GOT3 (cell line): ENCODE measurements around the gene CXXC5.
A peak's percentile ranks its signal among the peaks of the same experiment; 100 is the strongest.
"Not testable (repeated sequence)": the region's sequence is repeated elsewhere in the genome, so short reads cannot be mapped to it uniquely, and the experiment has no call there.

Experiments
- DNase-seq: peaks from one replicate; lab custom pipeline; 2025; ENCODE audit warnings: mixed read lengths; lab: John Stamatoyannopoulos, UW

CXXC5 gene

DNA sequence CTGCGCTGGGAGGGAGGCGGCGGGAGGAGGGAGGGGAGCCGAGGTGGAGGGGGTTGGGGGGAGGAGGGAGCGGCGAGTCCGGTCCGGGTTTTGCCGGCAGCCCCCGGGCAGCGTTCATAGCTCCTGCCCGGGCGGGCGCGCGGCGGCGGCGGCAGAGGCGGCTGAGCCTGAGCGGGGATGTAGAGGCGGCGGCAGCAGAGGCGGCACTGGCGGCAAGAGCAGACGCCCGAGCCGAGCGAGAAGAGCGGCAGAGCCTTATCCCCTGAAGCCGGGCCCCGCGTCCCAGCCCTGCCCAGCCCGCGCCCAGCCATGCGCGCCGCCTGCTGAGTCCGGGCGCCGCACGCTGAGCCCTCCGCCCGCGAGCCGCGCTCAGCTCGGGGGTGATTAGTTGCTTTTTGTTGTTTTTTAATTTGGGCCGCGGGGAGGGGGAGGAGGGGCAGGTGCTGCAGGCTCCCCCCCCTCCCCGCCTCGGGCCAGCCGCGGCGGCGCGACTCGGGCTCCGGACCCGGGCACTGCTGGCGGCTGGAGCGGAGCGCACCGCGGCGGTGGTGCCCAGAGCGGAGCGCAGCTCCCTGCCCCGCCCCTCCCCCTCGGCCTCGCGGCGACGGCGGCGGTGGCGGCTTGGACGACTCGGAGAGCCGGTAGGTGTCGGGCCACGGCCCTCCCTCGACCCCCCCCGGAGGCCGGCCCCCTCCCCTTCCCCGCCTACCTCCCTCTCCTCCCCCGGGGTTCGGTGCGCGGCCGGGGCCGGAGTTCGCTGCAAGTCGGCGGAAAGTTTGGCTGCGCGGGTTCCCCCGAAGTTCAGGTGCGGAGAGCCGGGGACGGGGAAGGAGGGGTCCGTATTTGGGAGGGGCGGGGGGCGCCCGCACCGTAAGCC, at the start of gene CXXC5:
Gene CXXC5, plus strand, starts transcription at position 145 of the 877 bp plus-strand sequence. CDS start 32,175 bp downstream, outside the sequence.
- peak; percentile 68 for DNase-seq

DNA sequence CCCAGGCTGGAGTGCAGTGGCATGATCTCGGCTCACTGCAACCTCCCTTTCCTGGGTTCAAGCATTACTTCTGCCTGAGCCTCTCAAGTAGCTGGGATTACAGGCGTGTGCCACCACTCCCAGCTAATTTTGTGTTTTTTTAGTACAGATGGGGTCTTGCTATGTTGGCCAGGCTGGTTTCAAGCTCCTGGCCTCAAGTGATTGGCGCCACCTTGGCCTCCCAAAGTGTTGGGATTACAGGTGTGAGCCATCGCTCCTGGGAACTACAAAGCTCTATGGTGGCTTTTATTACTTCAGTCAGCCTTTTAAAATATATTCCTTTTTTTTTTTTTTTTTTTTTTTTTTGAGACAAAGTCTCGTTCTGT, 49.6 kb upstream of the CXXC5 start:
- not testable (repeated sequence) for DNase-seq

DNA sequence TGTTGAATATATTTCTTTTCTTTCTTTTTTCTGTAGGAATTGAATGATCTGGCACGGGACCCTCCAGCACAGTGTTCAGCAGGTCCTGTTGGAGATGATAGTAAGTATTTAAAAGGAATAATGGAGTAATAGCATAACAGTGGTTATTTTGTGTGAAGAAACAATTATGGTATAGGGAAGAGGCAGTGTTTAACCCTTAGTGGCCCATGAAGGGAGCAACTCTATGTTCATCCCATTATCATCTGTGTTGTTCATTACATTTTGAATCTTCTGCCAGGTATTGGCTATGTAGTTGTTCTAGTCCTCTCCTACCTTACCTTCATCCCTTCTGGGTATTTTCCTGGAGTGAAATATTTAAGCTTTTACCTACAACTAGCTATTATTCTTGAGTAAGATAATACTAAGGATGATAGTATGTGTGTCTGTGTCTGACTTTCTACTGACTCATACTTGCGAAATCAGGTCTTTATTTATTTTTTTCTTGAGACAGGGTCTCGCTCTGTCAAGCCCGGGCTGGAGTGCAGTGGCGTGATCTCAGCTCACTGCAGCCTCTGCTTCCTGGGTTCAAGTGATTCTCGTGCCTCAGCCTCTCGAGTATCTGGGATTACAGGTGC, 47.7 kb upstream of the CXXC5 start:
- DNase-seq = no peak

DNA sequence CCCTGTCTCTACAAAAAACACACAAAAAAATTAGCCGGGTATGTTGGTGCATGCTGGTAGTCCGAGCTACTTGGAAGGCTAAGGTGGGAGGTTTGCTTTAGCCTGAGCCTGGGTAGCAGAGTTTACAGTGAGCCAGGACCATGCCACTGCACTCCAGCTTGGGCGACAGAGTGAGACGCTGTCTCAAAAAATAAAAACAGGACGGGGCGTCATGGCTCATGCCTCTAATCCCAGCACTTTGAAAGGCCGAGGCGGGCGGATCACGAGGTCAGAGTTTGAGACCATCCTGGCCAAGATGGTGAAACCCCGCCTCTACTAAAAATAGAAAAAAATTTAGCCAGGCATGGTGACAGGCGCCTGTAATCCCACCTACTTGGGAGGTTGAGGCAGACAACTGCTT, 46.7 kb upstream of the CXXC5 start:
- DNase-seq = no peak

DNA sequence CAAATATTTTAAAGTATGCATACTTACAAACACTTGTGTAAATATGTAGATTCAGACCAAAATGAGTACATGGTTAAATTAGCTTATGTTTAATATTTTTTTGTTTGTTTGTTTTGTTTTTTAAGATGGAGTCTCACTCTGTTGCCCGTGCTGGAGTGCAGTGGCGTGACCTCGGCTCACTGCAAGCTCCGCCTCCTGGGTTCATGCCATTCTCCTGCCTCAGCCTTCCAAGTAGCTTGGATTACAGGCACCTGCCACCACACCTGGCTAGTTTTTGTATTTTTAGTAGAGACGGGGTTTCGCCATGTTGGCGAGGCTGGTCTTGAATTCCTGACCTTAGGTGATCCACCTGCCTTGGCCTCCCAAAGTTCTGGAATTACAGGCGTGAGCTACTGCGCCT, 46.2 kb upstream of the CXXC5 start:
- DNase-seq = not testable (repeated sequence)

DNA sequence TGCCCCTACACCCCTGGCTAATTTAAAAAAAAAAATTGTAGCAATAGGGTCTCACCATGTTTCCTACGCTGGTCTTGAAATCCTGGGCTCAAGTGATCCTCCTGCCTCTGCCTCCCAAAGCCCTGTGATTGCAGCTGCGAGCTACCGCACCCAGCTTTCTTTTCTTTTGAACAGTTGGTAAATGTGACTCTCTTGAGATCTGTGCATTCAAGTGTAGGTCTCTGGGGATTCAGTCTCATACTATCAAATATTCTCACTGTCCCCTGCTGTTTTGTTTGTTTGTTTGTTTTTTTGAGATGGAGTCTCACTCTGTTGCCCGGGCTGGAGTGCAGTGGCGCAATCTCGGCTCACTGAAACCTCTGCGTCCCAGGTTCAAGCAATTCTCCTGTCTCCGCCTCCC, 42.3 kb upstream of the CXXC5 start:
- DNase-seq = no peak

DNA sequence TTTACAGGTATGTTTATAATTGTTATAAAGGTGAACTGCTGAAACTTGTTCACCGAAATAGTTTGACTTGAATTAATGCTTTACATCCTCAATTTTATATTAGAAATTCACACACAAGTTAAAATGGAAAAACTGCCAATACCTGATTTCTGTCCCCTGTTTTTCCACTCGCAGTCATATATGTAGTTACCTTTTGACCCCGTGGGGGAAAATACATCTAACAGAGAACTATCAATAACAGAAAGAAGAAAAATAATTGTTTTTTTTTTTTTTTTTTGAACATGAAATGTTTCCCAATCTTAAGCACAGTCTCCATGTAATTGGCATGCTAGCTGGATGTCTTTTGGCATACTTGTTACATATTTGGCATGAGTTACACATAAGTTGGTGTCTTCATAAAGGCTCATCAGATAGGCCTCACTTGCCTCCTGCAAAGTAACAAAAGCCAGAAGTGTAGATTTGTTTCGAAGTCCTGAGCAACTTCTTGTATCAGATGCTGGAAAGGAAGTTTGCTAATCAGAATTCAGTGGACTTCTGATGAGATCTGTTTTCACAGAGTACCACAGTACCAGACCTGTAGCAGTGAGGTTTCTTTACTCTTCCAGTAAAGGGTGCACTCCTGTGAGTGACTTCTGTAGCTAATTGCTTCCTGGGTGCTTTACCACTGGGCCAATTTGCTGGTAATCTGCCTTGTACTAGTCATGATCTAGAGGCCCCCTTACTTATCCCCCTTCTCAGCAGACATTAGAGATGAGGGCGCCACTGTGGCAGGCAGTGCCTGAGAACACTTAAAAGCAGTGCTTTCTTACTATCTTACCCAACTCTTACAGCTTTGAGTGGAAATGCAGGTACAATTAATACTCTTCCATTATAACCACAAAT, 36.2 kb upstream of the CXXC5 start:
- no peak for DNase-seq

DNA sequence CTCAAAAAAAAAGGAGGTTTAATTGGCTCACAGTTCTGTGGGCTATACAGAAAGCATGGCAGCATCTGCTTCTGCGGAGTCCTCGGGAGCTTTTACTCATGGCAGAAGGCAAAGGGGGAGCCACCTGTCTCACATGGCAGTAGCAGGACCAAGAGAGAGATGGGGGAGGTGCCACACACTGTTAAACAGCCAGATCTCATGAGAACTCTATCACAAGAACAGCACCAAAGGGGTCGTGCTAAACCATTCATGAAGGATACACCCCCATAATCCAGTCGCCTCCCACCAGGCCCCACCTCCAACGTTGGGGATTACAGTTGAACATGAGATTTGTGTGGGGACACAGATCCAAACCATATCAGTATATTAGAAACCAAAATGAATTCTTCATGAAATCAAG, 28.3 kb upstream of the CXXC5 start:
- DNase-seq = no peak

DNA sequence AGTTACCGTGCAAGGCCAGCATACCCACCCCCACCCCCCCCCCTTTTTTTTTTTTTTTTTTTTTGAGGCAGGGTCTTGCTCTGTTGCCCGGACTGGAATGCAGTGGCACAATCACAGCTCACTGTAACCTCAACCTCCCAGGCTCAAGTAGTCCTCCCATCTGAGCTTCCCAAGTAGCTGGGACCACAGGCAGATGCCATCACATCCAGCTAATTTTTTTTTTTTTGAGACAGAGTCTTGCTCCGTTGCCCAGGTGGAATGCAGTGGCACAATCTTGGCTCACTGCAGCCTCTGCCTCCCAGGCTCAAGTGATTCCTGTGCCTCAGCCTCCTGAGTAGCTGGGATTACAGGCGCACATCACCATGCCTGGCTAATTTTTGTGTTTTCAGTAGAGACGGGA, 22.8 kb upstream of the CXXC5 start:
- DNase-seq = not testable (repeated sequence)

DNA sequence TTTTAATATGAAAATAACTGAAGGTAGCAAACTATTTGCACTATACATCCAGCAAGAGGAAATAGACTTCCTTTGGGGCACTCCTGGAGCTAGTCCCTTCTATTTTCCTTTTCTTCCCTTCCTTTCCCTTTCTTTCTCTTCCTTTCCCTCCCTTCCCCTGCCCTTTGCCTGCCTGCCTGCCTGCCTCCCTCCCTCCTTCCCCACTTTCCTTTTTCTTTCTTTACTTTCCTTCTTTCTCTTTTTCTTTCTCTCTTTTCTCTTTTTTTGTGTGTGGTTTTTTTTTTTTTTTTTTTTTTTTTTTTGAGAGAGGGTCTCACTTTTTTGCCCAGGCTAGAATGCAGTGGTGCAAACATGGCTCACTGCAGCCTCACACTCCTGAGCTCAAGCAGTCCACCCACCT, 17.3 kb upstream of the CXXC5 start:
- DNase-seq = no peak

DNA sequence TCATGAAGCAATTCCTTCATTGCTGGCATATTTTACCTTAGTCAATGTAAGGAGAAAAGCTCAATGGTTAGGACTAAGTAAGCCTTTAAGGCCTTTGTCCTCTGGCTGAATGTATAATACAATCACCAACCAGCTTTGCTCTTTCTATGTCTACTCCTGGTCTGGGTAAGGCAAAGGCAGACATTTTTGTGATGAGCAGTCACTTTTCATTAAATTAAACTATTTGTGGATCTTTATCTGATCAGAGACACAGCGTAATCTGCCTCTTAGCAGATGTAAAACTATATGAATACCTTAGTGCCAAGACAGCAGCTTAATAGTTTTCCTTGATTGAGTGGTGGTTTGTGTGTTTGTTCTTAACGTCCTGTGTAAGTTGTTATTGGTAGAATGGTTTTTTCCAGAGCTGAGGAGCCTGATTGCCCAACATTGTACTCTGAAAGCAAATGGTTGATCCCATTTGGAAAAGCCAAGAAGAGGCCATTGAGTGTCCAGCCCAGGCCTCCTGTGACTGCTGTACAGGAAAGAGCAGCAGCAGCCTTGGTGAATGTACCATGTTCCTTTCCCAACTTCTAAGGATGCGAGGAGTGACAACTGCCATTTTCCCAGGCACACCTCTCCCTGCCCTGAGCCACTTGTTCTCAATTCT, 16.5 kb upstream of the CXXC5 start:
- DNase-seq = no peak

DNA sequence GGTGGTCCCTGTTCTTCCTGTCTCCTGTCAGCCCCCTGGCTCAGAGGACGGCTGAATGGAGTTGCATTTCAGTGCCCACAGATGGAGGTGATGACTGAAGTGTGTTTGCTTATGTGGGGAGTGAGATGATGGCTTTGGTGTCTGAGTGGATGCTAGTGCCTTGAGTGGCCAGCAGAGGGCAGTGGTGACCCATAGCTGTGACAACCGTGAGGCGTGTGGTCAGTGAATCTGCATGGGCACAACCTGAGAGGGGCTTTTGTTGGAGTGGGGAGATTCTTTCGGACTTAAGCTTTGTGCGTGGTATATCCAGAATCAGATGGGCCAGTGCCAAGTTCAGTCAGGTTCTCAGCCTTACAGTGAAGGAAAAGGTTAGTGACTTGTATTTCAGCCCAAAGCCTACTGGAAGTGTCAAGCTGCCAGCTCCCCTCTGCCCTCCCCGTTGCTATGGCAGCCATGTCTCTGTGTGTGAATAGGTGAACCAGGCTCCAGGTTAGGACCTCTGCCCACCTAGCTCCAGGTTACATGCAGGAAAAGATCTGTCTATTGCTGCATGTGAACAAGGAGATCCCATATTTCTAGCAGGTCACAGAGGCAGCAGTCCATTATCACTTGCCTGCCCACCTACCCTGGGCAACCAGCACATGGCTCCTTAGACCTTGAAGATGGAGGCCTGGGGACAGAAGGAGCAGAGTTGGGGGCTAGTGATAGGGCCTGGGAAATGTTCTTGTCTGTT, 14.7 kb upstream of the CXXC5 start:
- DNase-seq = no peak

DNA sequence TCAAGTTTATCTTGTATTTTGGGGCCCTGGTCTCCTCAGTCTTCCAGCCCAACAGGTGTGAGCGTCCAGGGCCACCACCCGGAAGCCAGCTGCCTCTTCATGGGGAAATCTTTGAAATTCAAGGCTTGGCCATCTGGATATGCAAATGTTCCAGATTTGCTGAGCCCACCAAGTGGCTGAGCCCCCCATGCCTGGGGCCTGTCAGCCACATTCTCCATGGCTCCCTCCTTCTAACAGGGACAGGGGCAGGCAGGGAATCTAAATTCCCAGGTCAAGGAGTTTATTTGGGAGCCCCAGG, 14.2 kb upstream of the CXXC5 start:
- DNase-seq = no peak

DNA sequence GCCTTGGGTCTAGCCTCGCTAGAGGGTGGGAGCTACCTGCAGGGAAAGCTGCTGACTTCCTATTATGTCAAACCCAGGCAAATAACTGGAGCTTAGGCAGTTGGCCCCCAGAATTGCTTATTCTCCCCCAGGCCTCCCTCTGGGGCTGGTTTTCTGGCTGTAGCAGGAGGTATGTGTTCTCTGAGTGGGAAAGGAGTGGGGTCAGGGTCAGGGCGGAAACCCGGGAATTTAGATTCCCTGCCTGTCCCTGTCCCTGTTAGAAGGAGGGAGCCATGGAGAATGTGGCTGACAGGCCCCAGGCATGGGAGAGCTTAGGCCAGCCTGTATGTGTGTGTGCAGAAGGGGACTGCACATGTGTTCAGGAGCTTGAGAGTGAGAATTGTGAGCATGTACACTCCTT, 13.6 kb upstream of the CXXC5 start:
- DNase-seq = no peak

DNA sequence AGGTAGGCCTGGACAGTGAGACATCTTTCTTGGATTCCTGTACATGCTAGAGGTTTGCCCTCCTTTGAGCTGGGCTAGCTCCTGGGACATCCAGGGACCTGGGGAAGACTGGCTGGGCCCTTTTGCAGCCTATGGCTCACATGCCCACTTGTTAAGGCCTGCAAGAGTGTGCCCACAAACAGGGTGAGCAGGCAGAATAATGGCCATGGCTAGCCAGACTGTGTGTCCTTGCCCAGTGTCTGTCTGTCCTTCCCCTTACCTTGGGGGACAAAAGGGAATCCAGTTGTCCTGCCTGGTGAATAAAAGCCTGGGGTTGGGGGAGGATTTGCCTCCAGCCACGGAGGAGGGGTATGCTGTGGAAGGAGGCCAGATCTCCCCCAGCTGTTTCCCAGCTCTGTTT, 13.0 kb upstream of the CXXC5 start:
- DNase-seq = no peak

DNA sequence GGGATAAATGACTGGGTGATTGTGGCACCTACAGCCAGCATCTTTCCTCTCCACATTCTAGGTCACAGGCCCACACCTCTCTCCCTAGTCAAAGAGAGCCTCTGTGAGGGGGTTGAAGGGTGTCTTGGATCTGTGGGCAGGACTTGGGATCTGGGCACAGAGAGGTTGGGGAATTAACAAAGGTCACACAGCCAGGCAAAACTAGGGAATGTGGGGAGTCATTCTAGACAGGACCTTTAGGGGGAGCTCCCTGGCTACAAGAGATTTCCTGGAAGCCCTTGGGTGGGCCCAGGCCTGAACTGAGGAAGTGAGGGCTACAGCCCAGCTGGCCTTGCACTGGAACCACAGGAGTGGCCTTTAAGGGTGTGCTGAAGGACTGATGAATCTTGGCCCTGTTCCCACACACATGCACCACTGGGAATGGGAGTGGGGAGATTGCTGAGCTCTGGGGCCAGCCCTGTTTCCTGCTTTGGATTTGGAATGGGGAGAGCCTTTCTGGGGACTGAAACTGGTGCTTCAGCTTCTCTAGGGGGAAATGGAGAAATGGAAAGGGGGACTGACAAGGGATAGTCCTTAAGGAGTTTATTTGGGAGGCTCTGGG, 12.4 kb upstream of the CXXC5 start:
- no peak for DNase-seq

DNA sequence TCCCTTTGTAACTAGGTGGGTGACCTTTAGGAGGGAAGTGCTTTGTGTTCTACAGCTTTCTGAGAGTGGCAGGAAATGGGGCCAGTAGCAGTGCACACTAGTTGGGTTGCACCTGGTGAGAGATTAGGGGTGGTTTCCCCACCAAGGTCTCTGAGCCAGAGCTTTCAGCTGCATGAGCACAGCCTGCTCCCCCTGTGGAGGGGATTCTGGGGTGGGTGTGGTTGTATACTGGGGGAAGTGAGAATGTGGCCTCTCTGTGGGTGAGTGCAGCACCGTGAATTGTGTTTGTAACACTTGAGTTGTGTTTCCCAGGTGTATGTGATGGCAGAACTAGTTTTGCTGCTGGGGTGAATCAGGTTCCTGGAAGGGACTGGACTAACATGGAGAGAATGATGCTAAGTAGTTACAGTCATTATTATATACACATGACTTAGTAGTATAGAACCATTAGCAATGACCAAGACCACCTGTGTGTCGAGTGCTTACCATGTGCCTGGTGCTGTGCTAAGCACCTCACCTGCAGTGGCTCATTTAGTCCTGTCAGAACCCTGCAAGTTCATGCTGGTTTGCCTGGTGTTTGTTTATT, 11.8 kb upstream of the CXXC5 start:
- no peak for DNase-seq

DNA sequence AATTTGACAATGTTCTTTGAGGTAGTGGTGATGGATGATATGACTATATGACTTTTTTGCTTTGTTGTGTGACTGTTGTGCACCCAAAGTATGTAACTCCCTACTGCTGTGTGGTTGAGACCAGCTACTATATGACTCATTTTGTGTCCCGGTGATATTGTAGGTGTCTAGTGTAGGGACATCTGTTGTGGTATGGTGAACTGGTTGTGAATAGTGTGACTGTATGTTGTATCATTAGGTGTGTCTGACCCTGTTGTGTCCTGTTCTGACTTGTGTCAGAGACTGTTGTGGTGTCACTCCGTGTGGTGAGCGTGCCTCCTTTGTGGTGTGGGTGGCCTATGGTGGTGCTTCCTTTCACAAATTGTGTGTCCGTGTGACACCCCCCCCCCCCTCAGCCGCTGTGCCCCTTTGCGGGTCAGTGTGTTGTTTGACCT, 11.2 kb upstream of the CXXC5 start:
- no peak for DNase-seq

DNA sequence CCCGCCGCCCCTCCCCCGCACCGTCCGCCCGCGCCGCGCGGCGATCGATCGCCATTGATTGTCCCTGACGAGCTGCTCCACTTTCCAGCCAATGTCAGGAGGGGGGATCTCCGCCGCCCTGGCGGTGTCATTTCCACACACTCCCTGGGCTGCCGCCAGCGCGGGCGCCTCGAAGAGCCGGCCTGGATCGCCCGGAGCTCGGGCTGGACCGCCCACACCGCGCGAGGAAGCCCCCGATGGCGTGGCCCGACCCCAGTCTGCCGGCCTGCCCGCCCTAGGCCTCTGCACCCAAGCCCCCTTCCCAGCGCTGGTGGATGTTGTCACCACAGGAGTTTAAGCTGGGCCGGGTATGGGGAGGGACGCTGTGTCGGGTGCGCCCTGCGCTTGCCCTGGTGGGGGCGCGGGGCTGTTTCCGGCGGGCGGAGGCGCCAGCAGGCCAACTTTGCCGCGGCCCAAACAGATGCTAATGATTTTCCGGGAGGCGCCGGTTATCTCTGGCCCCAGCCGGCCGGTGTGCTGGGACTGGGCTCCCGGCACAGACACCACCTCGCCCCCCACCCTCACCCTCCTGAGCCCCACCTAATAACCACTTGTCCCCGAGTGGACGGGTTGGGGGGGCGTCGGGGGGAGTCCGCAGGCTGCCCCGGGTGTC, 10.6 kb upstream of the CXXC5 start:
- DNase-seq = peak; percentile 82

DNA sequence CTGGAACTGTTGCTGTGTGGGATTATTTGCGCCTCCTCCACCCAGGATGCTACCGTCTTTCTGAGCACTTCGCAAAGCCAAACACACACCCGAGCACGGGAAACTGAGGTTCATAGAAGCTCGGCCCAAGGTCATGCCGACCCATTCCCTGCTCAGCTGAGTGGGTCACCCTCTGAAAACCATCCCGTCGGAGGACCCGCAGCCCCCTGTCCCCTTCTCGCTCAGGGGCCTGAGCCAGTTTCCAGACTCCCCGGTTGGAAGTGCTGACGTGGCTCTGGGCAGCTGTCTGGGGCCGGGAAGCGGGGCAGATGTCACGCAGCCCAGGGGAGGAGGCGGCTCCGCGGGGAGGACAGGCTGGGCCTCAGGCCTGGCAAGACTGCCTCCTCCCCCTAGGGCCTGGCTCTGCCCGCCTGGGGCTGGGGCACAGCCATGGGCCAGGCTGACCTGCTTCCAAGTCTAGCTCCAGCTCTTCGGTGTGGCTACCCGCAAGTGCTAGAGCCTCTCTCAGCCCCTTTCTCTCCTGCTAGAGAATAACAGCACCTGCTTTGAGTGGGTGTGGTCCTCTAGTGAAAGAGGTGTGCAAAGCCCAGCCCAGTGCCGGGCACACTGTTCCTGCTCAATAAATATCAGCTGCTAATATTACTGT, 9.9 kb upstream of the CXXC5 start:
- peak; percentile 59 for DNase-seq
